Right forelimb (tissue), 1 donor: ENCODE measurements around the gene PAK5.

Source experiments
- DNase-seq: peaks from one replicate; pipeline ENCODE4 v3.0.0-alpha.2; 2018

The PAK5 gene

DNA sequence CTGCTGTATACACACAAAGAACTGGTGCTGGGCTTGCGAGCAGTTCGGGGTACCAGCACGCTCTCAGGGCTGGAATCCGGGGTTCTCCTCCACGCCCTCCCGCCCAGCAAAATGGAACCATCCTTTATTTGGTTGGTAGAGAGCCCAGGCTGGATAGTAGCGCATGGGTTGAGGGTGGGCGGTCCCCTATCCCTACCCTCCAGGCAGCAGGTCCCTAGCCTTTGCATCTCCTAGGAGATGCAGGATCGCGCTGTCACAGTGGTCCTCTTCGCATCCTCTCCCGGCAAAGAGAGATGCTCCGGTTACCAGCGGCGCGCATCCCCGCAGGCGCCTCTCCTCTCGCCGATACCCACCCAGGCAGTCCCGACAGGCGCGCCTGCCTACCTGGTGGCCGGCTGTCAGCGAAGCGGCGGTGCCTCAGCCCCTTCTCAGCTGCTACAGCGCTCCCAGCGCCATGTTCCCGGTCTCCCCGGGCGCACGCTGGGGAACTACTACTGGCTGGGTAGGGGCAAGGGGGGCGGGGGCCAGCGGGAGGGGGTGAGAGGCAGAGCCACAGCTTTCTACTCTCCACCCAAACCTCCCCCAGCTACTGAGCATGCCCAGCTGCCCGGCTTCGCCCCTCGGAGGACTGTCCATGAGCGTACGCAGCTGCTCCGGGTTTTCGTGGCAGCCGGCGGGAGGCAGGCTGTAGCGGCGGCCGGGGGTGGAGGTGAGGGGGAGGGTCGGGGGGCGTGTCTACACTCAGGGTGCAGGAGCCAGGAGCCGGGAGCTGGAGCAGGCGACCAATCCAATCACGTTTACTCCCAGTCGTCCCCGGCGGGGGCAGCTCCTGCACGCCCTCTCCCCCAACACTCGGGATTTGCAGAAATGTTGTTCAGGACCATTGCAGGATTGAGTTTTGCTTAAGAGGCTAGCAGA lies at the start of gene PAK5:
Gene PAK5 (minus strand): TSS at position 699 of the 918 bp plus-strand sequence. CDS start 194,748 bp downstream, outside the sequence.
- DNase-seq = peak; percentile 85

GRCh38 chr20:9887706-9888105 lies 48.8 kb upstream of the PAK5 start:
- DNase-seq = no peak

- DNase-seq = no peak
Measured at GRCh38 chr20:9886227-9886626, 47.4 kb upstream of the PAK5 start.

- no peak for DNase-seq
Measured at GRCh38 chr20:9884666-9885065, 45.8 kb upstream of the PAK5 start.

DNA sequence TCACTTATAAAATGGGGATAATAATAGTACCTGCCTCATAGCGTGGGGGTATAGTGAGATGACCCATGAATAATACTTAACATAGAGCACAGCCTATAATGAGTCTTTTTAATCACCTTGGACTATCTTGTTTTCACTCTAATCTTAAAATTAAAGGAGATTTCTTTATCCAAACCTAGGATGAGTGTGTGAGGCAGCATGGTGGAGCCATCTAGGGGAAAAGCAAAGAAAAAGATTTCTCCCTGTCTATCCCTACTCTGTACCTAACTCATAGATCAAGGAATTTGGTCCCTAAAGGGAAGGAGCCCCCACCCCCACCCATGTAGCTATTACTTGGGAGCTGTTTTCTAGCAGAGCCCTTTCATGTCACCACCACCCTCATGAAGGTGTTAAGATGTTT lies 45.2 kb upstream of the PAK5 start:
- DNase-seq = no peak

- DNase-seq = no peak
Measured at GRCh38 chr20:9877932-9878495, 39.1 kb upstream of the PAK5 start.

- DNase-seq = no peak
Measured at GRCh38 chr20:9867196-9867980, 28.5 kb upstream of the PAK5 start.

DNA sequence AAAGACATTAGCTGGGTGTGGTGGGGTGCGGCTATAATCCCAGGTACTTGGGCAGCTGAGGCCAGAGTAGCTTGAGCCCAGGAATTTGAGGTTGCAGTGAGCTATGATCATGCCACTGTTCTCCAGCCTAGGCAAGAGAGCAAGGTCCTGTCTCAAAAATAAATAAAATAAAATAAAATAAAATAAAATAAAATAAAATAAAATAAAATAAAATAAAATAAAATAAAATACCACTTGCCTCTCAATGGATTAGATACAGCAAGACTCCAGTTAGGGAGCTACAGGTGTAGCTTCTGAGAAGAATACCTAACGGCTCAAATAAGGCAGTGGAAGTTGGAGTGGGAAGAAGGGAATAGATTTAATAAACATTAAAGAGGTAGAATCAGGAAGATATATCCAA lies 13.7 kb upstream of the PAK5 start:
- no peak for DNase-seq

DNA sequence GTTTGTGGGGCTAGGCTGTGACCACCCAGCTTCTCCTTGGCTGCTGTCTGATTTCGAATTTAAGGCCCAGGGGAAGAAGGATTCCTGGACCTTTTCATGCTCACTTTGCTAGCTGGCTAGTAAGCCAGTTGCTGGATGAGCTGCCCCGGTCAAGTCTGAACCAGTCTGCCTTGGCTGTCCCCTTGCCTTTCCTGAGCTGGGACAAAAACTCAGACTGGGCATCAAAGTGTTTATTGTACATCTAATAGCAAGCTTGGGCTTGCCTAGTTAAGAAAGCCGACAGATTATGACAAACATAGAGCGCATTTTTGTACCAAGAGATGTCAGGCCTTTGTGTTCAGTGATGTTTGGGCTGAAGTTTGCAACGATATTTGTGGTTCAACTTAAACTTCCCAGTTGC lies 750 bp upstream of the PAK5 start:
- no peak for DNase-seq

DNA sequence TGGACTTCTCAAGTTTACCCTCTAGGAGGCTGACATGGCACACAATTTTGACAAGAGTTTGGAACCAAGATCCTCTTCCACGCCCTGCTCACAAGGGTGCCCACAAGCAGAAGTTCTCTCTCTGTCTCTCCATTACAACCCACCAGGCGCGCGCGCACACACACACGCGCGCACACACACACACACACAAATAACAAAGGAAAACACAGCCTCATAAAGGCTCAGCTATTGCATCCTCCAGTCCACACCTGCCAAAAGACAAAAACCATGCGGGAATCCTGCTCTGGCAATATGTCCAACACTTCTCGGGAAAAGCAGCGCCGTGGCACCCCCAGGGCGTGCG lies 870 bp downstream of the PAK5 start:
- no peak for DNase-seq

DNA sequence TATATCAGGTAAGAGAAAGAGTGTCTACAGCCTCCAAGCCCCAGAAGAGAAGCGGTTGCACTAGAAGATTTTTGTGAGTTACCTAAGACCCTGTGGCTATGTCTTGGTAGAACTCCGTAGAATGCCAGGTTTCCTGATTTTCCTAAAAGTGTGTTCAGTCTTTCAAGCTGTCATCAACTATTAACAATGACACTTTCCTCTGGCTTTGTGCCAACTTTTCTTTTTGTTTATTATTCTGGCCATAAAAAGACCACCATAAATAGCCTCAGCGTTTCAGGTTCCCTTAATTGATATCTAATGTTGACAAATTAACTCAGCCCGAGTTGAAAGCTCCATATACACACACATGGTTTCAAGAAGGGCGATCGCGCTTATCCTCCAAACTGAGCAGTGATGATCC lies 1.2 kb downstream of the PAK5 start:
- DNase-seq = no peak

DNA sequence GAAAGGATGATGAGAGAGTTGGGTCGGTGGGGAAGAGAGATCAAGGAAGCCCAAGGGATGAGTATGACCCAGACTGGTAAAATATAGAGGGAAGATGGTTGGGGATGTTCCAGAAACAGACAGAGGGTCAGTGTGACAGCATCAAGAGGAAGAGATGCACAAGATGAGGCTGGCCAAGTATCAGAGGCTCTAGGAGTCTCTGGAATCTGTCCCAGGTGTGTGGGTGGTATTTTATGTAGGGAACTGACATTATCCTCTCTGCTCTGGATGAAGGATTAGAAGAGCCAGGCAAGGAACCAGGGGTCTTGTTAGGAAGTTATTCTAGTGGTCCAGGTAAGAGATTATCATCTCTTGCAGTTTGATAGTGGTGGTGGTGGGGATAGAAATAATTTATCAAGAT lies 3.6 kb downstream of the PAK5 start:
- no peak for DNase-seq

GRCh38 chr20:9831032-9831431 lies 7.8 kb downstream of the PAK5 start:
- DNase-seq = no peak

DNA sequence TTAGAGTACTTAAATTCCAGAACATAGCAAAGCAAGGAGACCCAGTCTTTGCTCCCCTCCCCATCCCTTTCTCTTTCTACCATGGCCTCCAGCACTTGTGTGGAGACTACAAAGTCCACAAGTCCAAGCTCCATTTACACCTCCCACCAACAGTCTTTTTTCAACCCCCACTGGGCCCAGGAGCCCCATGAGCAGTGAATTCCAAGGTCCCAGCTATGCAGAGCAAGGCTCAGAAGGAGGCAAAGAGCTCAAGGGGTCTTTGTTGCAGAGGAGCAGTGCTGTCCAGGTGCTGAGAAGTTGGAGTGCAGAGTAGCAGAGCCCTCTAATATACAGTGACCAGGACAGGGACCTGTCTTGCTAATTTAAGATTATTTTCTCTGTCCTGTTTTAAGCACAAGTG lies 9.0 kb downstream of the PAK5 start:
- no peak for DNase-seq

DNA sequence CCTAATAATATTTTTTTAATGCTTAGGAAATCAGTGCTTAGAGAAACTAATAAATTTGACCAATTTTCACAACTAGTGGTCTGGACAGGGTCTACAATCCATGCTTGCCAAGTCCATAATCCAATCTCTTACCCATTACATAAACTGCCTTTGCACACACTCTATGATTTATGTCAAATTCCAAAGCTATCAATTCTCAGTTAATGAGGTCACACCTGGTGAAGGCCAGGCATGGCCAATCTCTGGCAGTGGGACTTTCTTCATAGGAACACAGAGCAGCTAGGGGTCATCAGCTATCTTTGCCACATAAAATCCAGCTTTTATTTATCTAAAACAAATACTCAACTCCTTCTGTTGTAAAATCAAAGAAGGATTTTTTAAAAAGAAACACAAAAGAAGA lies 21.2 kb downstream of the PAK5 start:
- no peak for DNase-seq

DNA sequence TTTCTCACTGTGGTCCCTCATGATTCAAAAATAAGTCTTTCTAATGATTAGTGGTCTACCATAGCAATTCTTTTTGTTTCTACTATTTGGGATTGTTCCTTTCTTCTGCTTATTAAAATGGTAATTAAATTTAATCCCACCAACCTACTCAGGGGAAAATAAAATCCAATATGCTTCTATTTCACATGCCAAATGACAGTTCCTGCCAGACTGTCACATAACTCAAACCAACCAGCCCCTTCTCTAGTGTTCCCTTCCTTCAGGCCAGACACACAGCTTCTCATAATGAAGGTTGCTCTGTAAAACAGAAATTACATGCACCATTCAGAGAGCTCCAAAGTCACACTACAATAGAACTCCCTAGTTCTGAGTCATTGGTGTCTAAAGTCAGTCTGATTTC lies 23.2 kb downstream of the PAK5 start:
- no peak for DNase-seq

DNA sequence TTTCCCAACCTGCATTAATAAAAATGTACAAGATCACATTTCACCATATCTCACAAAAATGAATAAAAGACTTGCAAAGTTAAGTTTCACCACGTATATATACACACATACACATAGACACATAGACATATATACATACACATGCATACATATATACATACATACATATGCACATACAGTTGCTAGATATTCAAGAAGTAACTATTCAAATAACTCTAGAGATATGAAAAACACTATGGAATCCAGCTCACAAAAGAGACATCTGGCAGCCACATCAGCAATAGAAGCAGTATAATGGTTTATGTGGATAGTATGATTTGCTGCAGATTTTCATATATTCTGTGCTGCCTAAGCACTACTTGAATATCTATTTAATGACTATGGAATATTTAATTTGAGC lies 28.1 kb downstream of the PAK5 start:
- DNase-seq = no peak

DNA sequence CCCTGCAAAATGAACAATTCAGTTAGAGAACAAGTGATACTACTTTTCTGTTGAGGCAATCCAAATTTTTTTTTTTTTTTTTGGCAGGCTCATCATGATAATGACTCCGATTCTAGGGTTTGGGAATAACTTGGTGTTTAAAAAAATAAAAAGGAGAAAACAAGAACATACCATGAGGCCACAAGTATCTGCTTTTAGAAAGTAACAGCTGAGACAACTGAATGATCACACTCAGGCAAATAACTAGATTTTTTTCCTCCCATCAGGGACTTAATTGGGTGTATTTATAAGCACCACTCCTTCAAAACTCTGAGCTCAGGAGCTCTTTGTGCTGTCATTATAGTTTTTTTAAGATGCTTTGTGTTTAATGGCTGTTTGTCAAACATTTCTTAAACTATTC lies 29.6 kb downstream of the PAK5 start:
- no peak for DNase-seq

DNA sequence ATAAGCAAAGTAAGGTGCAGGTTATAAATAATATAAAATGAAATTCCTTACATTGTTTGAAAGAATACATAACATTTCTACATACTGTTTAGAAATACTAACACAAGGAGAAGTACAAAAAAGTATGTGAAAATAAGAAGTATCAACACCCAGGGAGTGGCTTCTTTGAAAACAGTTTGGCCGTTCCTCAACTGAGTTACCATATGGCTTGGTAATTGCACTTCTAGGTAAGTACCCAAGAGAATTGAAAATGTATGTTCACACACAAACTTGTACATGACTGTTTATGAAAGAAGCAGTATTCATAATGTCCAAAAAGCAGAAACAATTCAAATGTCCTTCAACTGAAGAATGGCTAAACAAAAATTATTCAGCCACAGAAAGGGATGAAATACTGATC lies 30.7 kb downstream of the PAK5 start:
- no peak for DNase-seq

- DNase-seq = no peak
Measured at GRCh38 chr20:9807136-9807535, 31.7 kb downstream of the PAK5 start.

DNA sequence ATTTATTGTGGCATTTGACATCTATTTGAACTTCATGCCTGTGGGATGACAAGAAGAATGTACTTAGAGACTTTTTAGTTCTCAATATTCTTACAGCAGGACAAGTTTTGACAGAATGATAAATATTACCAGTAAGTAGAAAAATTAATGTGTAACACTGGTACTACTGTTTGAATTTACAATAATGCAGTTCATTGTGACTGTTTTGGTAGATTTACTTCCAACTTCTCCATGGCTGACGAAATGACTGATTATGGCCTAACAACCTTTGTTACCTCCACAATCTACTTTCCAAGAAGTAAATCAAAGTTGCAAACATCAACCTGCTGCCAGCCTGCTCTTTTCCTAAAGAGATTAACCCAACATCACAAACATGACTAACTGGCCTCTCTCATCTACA lies 38.5 kb downstream of the PAK5 start:
- DNase-seq = no peak

DNA sequence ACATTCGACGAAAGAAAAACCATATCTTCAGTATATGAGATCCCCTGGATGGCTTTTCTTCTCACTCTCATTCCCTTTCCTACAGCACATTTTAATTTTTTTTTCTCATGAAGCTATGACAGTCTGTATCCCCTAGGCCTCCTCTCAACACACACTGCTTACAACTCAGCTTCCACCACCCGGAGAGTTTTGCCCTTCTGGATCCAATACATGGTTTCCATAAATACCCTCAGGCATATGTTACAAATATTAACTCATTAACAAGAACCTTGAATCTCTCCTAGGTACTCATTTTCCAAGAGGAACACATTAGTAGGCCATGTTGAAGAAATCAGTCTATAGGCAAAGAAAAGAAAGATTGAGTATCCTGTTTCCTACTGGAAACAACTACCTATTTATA lies 44.0 kb downstream of the PAK5 start:
- DNase-seq = no peak

DNA sequence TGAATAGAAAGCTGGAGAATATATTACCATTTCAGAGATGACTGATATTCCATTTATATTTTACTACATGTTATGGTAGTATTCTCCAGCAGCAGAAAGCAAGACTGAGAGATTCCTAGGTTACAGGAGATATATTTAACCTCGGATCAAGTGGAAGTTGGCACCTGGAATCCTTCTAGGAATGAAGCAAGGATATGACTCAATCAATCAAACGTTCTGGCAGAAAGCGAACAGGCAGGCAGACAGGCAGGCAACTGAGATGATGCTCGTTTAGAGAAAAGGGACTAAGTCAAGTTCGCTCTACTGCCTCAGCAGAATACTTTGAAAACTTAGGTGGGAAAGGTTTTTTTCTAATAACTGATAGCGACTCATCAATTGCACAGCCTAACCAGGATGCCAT lies 46.2 kb downstream of the PAK5 start:
- DNase-seq = no peak

- DNase-seq = no peak
Measured at GRCh38 chr20:9789131-9789530, 49.7 kb downstream of the PAK5 start.
